Tibial artery (tissue), 4 donors: ENCODE measurements around the gene OR6A2.

ENCODE experiments used
- DNase-seq, 2 donors: peaks; one replicate each; pipeline ENCODE4 v3.0.0-alpha.2; 2019
- H3K27ac ChIP-seq, 2 donors: fragments of 200-600 bp; sonication (generic) in 1 of 2; 1 replicate in 1 of 2; 2 replicates in 1 of 2; pipeline ENCODE4 v1.5.1; 2018 to 2019; ENCODE audit warnings: mild to moderate bottlenecking in 1 of 2
- H3K27me3 ChIP-seq, 2 donors: fragments of 200-600 bp; sonication (generic) in 1 of 2; one replicate each; pipeline versions ENCODE4 v1.5.1 to v1.6.0; 2016 to 2019
- H3K36me3 ChIP-seq, 3 donors: fragments of 200-600 bp; sonication (generic) in 2 of 3; one replicate each; pipeline ENCODE4 v1.5.1; 2016 to 2019; ENCODE audit warnings: mild to moderate bottlenecking in 2 of 3
- H3K4me1 ChIP-seq, 4 donors: fragments of 200-600 bp; sonication (generic) in 2 of 4; 1 replicate in 3 of 4; 2 replicates in 1 of 4; pipeline ENCODE4 v1.5.1; 2016 to 2019
- H3K4me3 ChIP-seq, 2 donors: fragments of 200-600 bp; sonication (generic) in 1 of 2; 1 replicate in 1 of 2; 2 replicates in 1 of 2; pipeline ENCODE4 v1.5.1; 2018 to 2019; ENCODE audit warnings: mild to moderate bottlenecking in 2 of 2
- H3K9me3 ChIP-seq, 3 donors: fragments of 200-600 bp; sonication (generic) in 1 of 3; one replicate each; pipeline ENCODE4 v1.5.1; 2016 to 2019
- CTCF ChIP-seq, 2 experiments: fragments of 200-600 bp in 1 of 2; fragments of 450-650 bp in 1 of 2; IDR thresholded peaks; one replicate each; pipeline ENCODE4 v1.5.1; 2017 to 2019; ENCODE audit warnings: antibody characterized with exemption in 2 of 2, mild to moderate bottlenecking in 1 of 2, moderate library complexity in 1 of 2
- intact Hi-C: fragments of 100-400 bp; cut with DNase I; formaldehyde crosslinking; loops from one replicate; pipeline ENCODE4 v1.15.0; 2023; ENCODE audit warnings: low total_unique reads

Gene OR6A2

GRCh38 chr11:6755953-6756347 lies 43.5 kb downstream of the OR6A2 start:
- Histone ChIP-seq H3K27me3 (no peaks in the 10 kb centered on the region), H3K9me3 (no peaks in the 10 kb centered on the region), H3K4me1 (no peaks in the 10 kb centered on the region), H3K4me3 (no peak overlapping the region), H3K27ac (no peak overlapping the region), H3K36me3 (no peaks in the 10 kb centered on the region)
- intact Hi-C loops, result no loop called here
- DNase-seq, result no peak
- no peak for TF ChIP-seq CTCF (IDR thresholded peaks at IDR 0.05)

GRCh38 chr11:6755303-6755952 lies 44.1 kb downstream of the OR6A2 start:
- no peak overlapping the region for H3K4me3 ChIP-seq
- H3K36me3 ChIP-seq, result no peaks in the 10 kb centered on the region
- no peaks in the 10 kb centered on the region for H3K4me1 ChIP-seq
- TF ChIP-seq CTCF (IDR thresholded peaks at IDR 0.05), result peak; percentile 63 to 81
- DNase-seq, result no peak
- no peaks in the 10 kb centered on the region for H3K27me3 ChIP-seq
- intact Hi-C loops, result no loop called here
- no peaks in the 10 kb centered on the region for H3K9me3 ChIP-seq
- no peak overlapping the region for H3K27ac ChIP-seq

GRCh38 chr11:6747097-6747668 lies 52.3 kb downstream of the OR6A2 start:
- H3K9me3 ChIP-seq, result no peaks in the 10 kb centered on the region
- no peaks in the 10 kb centered on the region for H3K27me3 ChIP-seq
- intact Hi-C loops, result no loop called here
- H3K27ac ChIP-seq, result no peak overlapping the region
- no peak for DNase-seq
- no peak for TF ChIP-seq CTCF (IDR thresholded peaks at IDR 0.05)
- H3K4me3 ChIP-seq, result no peak overlapping the region
- no peaks in the 10 kb centered on the region for H3K36me3 ChIP-seq
- no peaks in the 10 kb centered on the region for H3K4me1 ChIP-seq

GRCh38 chr11:6746626-6747025 lies 52.9 kb downstream of the OR6A2 start:
- DNase-seq, result no peak
- Histone ChIP-seq H3K36me3 (no peaks in the 10 kb centered on the region), H3K4me1 (no peaks in the 10 kb centered on the region), H3K4me3 (no peak overlapping the region), H3K9me3 (no peaks in the 10 kb centered on the region), H3K27ac (no peak overlapping the region), H3K27me3 (no peaks in the 10 kb centered on the region)
- TF ChIP-seq CTCF (IDR thresholded peaks at IDR 0.05), result no peak
- intact Hi-C loops, result no loop called here

- Histone ChIP-seq H3K36me3 (no peaks in the 10 kb centered on the region), H3K27ac (no peak overlapping the region), H3K4me1 (no peaks in the 10 kb centered on the region), H3K4me3 (peak overlapping the region in 1 of 2 donors; percentile 11), H3K27me3 (no peaks in the 10 kb centered on the region), H3K9me3 (no peaks in the 10 kb centered on the region)
- DNase-seq, result no peak
- intact Hi-C loops, result no loop called here
- no peak for TF ChIP-seq CTCF (IDR thresholded peaks at IDR 0.05)
Observed at GRCh38 chr11:6746086-6746618, 53.3 kb downstream of the OR6A2 start.
